ENCODE results near the gene MRE11.
"Not testable (repeated sequence)": the region's sequence is repeated elsewhere in the genome, so short reads cannot be mapped to it uniquely, and the experiment has no call there.

Gene MRE11

GRCh38 chr11:94376841-94377240 lies 116.8 kb downstream of the MRE11 start:
- no peak for DNase-seq (ENCODE audit: low spot score)
- no peak for TF ChIP-seq CTCF (IDR thresholded peaks at IDR 0.05; ENCODE audit: extremely low read depth, missing control alignments)

GRCh38 chr11:94370576-94370975 lies 123.1 kb downstream of the MRE11 start:
- DNase-seq (ENCODE audit: low spot score) = not testable (repeated sequence)
